ENCODE measurements around the gene RHNO1. TPM values are rescaled to one million over a fixed set of nuclear protein-coding genes. Genes with fewer than 3 reads are reported as not detected.

Gene RHNO1
- total and polyA plus RNA-seq, 4 experiments from 2014 or later, result 31.2 to 107 (median 47.1) TPM

DNA sequence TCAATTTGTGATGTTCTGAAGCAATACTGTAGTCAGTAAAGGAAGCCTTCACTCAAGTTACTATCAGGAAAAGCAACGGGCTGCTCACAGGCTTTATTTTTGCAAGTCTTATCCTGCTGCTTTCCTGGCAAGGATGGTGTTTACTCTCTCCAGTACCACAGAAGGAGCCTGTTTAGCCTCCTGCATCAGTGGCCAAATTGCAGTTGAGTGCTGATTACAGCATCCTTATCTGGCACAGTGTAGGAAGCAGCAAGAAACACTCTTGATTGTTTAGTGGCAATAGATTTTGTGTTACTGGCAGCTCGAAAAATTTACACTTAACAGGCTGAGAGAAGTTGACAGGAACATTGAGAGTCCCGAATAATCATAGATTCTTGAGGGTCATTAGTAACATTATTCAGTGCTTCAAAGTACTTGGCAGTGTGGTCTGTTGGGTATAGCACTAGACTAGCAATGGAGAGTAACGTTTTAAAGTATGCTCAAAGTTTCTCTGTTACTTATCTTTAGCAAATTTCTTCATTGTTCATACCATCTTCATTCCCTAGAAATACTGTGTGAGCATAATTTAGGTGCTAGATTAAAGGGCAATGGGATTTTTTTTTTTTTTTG, 25.4 kb downstream of the RHNO1 start:
- Mint-ChIP-seq H3K4me1 (peaks cover 0 to 3% (median 0%) of the 10 kb centered on the region in 4 donors), H3K36me3 (no peaks in the 10 kb centered on the region), H3K27ac (no peak overlapping the region), H3K27me3 (no peaks in the 10 kb centered on the region), H3K4me3 (no peak overlapping the region), H3K9me3 (no peaks in the 10 kb centered on the region)
- intact Hi-C loops (cut with micrococcal nuclease), result no loop called here
- Histone ChIP-seq H3K4me3 (ENCODE audit: low read length in 2 of 2) (no peak overlapping the region), H3K27ac (ENCODE audit: low read depth, low read length) (no peak overlapping the region), H3K36me3 (ENCODE audit: insufficient read depth, low read length) (no peaks in the 10 kb centered on the region), H3K27me3 (ENCODE audit: insufficient read depth, low read length) (no peaks in the 10 kb centered on the region), H3K4me1 (ENCODE audit: insufficient read depth, low read length) (no peaks in the 10 kb centered on the region), H3K9me3 (ENCODE audit: control insufficient read depth in 1 of 2, low read length in 2 of 2) (no peaks in the 10 kb centered on the region)
- no peak for DNase-seq
- ChIA-PET POLR2A (ENCODE audit: partially characterized antibody) (no interaction called here), CTCF (ENCODE audit: partially characterized antibody) (no interaction called here)

GRCh38 chr12:2904260-2904659, 27.2 kb downstream of the RHNO1 start:
- intact Hi-C loops (cut with micrococcal nuclease), result no loop called here
- no peak for DNase-seq
- ChIA-PET POLR2A (ENCODE audit: partially characterized antibody) (no interaction called here), CTCF (ENCODE audit: partially characterized antibody) (no interaction called here)
- Histone ChIP-seq H3K27me3 (ENCODE audit: insufficient read depth, low read length) (no peaks in the 10 kb centered on the region), H3K9me3 (ENCODE audit: control insufficient read depth in 1 of 2, low read length in 2 of 2) (no peaks in the 10 kb centered on the region), H3K27ac (ENCODE audit: low read depth, low read length) (no peak overlapping the region), H3K4me3 (ENCODE audit: low read length in 2 of 2) (no peak overlapping the region), H3K36me3 (ENCODE audit: insufficient read depth, low read length) (no peaks in the 10 kb centered on the region), H3K4me1 (ENCODE audit: insufficient read depth, low read length) (no peaks in the 10 kb centered on the region)
- peaks cover 0 to 2% of the 10 kb centered on the region in 2 donors for H3K36me3 Mint-ChIP-seq
- H3K4me1 Mint-ChIP-seq, result peaks cover 0 to 3% (median 0%) of the 10 kb centered on the region in 4 donors
- H3K4me3 Mint-ChIP-seq, result no peak overlapping the region
- H3K27me3 Mint-ChIP-seq, result no peaks in the 10 kb centered on the region
- H3K9me3 Mint-ChIP-seq, result no peaks in the 10 kb centered on the region
- no peak overlapping the region for H3K27ac Mint-ChIP-seq

DNA sequence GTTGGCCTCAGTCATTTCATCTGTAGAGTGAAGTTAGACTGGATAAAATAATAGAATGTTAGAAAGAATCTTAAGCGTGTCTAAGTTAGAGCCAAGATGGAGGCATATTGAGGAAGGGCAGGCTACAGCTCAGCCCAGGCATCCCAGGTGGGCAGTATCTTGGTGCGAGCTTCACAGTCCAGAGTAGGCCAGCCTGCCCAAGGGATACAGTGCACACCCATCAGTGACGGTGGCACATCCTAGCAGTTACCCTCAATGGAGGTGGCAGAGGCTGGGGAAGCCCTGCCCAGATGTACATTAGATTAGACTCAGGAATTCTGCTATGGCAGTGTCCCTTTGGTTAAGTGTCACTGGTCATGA, 35.2 kb downstream of the RHNO1 start:
- intact Hi-C loops (cut with micrococcal nuclease), result no loop called here
- H3K27me3 Mint-ChIP-seq, result no peaks in the 10 kb centered on the region
- H3K9me3 ChIP-seq (ENCODE audit: control insufficient read depth in 1 of 2, low read length in 2 of 2), result no peaks in the 10 kb centered on the region
- no peak overlapping the region for H3K4me3 Mint-ChIP-seq
- H3K4me1 ChIP-seq (ENCODE audit: insufficient read depth, low read length), result no peaks in the 10 kb centered on the region
- DNase-seq, result no peak
- H3K27ac Mint-ChIP-seq, result no peak overlapping the region
- H3K27me3 ChIP-seq (ENCODE audit: insufficient read depth, low read length), result no peaks in the 10 kb centered on the region
- no peak overlapping the region for H3K4me3 ChIP-seq (ENCODE audit: low read length in 2 of 2)
- peaks cover 0 to 1% (median 0%) of the 10 kb centered on the region in 8 donors for H3K9me3 Mint-ChIP-seq
- CTCF ChIA-PET (ENCODE audit: partially characterized antibody), result interaction anchor here (0.7 to 1.2 kb wide), 2 partner anchors 25 to 29 kb away, joined by 3 read pairs; no protein-coding TSS in a partner anchor
- peaks cover 17 to 22% of the 10 kb centered on the region in 2 donors for H3K36me3 Mint-ChIP-seq
- POLR2A ChIA-PET (ENCODE audit: partially characterized antibody), result no interaction called here
- no peaks in the 10 kb centered on the region for H3K36me3 ChIP-seq (ENCODE audit: insufficient read depth, low read length)
- H3K27ac ChIP-seq (ENCODE audit: low read depth, low read length), result no peak overlapping the region
- H3K4me1 Mint-ChIP-seq, result peaks cover 0 to 2% (median 0%) of the 10 kb centered on the region in 4 donors

- intact Hi-C loops (cut with micrococcal nuclease), result no loop called here
- Mint-ChIP-seq H3K36me3 (peaks cover 26 to 45% of the 10 kb centered on the region in 2 donors), H3K4me3 (no peak overlapping the region), H3K27ac (no peak overlapping the region), H3K9me3 (no peaks in the 10 kb centered on the region), H3K4me1 (no peaks in the 10 kb centered on the region), H3K27me3 (no peaks in the 10 kb centered on the region)
- ChIA-PET POLR2A (ENCODE audit: partially characterized antibody) (no interaction called here), CTCF (ENCODE audit: partially characterized antibody) (no interaction called here)
- Histone ChIP-seq H3K27ac (ENCODE audit: low read depth, low read length) (no peak overlapping the region), H3K4me3 (ENCODE audit: low read length in 2 of 2) (no peak overlapping the region), H3K9me3 (ENCODE audit: control insufficient read depth in 1 of 2, low read length in 2 of 2) (no peaks in the 10 kb centered on the region), H3K4me1 (ENCODE audit: insufficient read depth, low read length) (no peaks in the 10 kb centered on the region), H3K36me3 (ENCODE audit: insufficient read depth, low read length) (peaks cover 10% of the 10 kb centered on the region), H3K27me3 (ENCODE audit: insufficient read depth, low read length) (no peaks in the 10 kb centered on the region)
- no peak for DNase-seq
Measured at GRCh38 chr12:2919249-2919648, 42.2 kb downstream of the RHNO1 start.

- no peaks in the 10 kb centered on the region for H3K9me3 Mint-ChIP-seq
- intact Hi-C loops (cut with micrococcal nuclease), result no loop called here
- H3K9me3 ChIP-seq (ENCODE audit: control insufficient read depth in 1 of 2, low read length in 2 of 2), result no peaks in the 10 kb centered on the region
- no peaks in the 10 kb centered on the region for H3K4me1 Mint-ChIP-seq
- CTCF ChIA-PET (ENCODE audit: partially characterized antibody), result interaction anchor here (1.3 kb wide), 1 partner anchor 22 kb away, joined by 4 read pairs; no protein-coding TSS in a partner anchor
- peak overlapping the region in 1 of 7 donors; percentile 7 for H3K27ac Mint-ChIP-seq
- no peak overlapping the region for H3K4me3 Mint-ChIP-seq
- peaks cover 32 to 45% of the 10 kb centered on the region in 2 donors for H3K36me3 Mint-ChIP-seq
- H3K36me3 ChIP-seq (ENCODE audit: insufficient read depth, low read length), result peaks cover 10% of the 10 kb centered on the region
- H3K4me1 ChIP-seq (ENCODE audit: insufficient read depth, low read length), result no peaks in the 10 kb centered on the region
- POLR2A ChIA-PET (ENCODE audit: partially characterized antibody), result no interaction called here
- no peaks in the 10 kb centered on the region for H3K27me3 ChIP-seq (ENCODE audit: insufficient read depth, low read length)
- no peak for DNase-seq
- H3K27me3 Mint-ChIP-seq, result no peaks in the 10 kb centered on the region
- no peak overlapping the region for H3K4me3 ChIP-seq (ENCODE audit: low read length in 2 of 2)
- no peak overlapping the region for H3K27ac ChIP-seq (ENCODE audit: low read depth, low read length)
Measured at GRCh38 chr12:2922329-2922728, 45.3 kb downstream of the RHNO1 start.

- H3K27me3 Mint-ChIP-seq, result no peaks in the 10 kb centered on the region
- H3K4me3 Mint-ChIP-seq, result no peak overlapping the region
- Histone ChIP-seq H3K4me3 (ENCODE audit: low read length in 2 of 2) (no peak overlapping the region), H3K36me3 (ENCODE audit: insufficient read depth, low read length) (peaks cover 10% of the 10 kb centered on the region), H3K27ac (ENCODE audit: low read depth, low read length) (no peak overlapping the region), H3K27me3 (ENCODE audit: insufficient read depth, low read length) (no peaks in the 10 kb centered on the region), H3K4me1 (ENCODE audit: insufficient read depth, low read length) (no peaks in the 10 kb centered on the region), H3K9me3 (ENCODE audit: control insufficient read depth in 1 of 2, low read length in 2 of 2) (no peaks in the 10 kb centered on the region)
- ChIA-PET CTCF (ENCODE audit: partially characterized antibody) (interaction anchor here (0.7 to 1.3 kb wide), 2 partner anchors 22 to 529 kb away, joined by 3 to 4 read pairs; no protein-coding TSS in a partner anchor), POLR2A (ENCODE audit: partially characterized antibody) (no interaction called here)
- no peaks in the 10 kb centered on the region for H3K9me3 Mint-ChIP-seq
- intact Hi-C loops (cut with micrococcal nuclease), result no loop called here
- DNase-seq, result no peak
- H3K36me3 Mint-ChIP-seq, result peaks cover 38 to 52% of the 10 kb centered on the region in 2 donors
- H3K27ac Mint-ChIP-seq, result no peak overlapping the region
- no peaks in the 10 kb centered on the region for H3K4me1 Mint-ChIP-seq
Measured at GRCh38 chr12:2923057-2923456, 46.0 kb downstream of the RHNO1 start.

DNA sequence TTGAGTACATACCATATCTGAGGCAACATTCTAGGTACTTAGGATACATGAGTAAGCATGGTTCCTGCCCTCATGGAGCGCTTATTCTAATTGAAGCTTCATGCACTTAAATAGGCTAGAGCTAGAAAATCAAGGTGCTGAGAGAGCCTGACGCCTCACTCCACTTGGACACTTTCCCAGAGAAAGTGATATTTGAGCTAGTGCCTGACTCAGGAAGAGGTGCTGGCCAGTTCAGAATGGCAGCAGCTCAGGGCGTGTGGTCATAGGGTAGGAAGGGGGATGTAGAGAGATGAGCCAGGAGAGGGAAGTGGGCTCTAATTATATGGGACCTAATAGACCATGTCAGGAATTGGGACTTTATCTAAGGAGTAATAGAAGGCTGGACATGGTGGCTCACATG, 47.0 kb downstream of the RHNO1 start:
- H3K27ac Mint-ChIP-seq, result peak overlapping the region in 1 of 7 donors; percentile 17

More for the DNA sequence above, 47.0 kb downstream of the RHNO1 start:
- no peaks in the 10 kb centered on the region for H3K4me1 Mint-ChIP-seq
- no peak overlapping the region for H3K4me3 Mint-ChIP-seq
- ChIA-PET POLR2A (ENCODE audit: partially characterized antibody) (no interaction called here), CTCF (ENCODE audit: partially characterized antibody) (no interaction called here)
- Histone ChIP-seq H3K9me3 (ENCODE audit: control insufficient read depth in 1 of 2, low read length in 2 of 2) (no peaks in the 10 kb centered on the region), H3K27me3 (ENCODE audit: insufficient read depth, low read length) (no peaks in the 10 kb centered on the region), H3K4me3 (ENCODE audit: low read length in 2 of 2) (no peak overlapping the region), H3K36me3 (ENCODE audit: insufficient read depth, low read length) (peaks cover 10% of the 10 kb centered on the region), H3K4me1 (ENCODE audit: insufficient read depth, low read length) (no peaks in the 10 kb centered on the region), H3K27ac (ENCODE audit: low read depth, low read length) (no peak overlapping the region)
- H3K27me3 Mint-ChIP-seq, result no peaks in the 10 kb centered on the region
- no peaks in the 10 kb centered on the region for H3K9me3 Mint-ChIP-seq
- peaks cover 39 to 51% of the 10 kb centered on the region in 2 donors for H3K36me3 Mint-ChIP-seq
- intact Hi-C loops (cut with micrococcal nuclease), result no loop called here
- no peak for DNase-seq
